Caco-2 (cell line): Measurements from ENCODE around the gene IQCN. TPM values are rescaled to one million over a fixed set of nuclear protein-coding genes. Genes with fewer than 3 reads are reported as not detected.

ENCODE experiments used
- BruUV-seq: library from RNA; stranded (reverse); fragments of 400-500 nt; replicated peaks from 2 replicates; lab custom pipeline; 2021; lab: Mats Ljungman, UMichigan
- CTCF ChIA-PET: fragments of 300-600 bp; sonication (Branson Sonifier 250); formaldehyde crosslinking; loops from one replicate; lab custom pipeline; 2022; ENCODE audit warnings: antibody characterized with exemption; lab: Charles Lee
- POLR2A ChIA-PET: fragments of 300-600 bp; sonication (Branson Sonifier 250); formaldehyde crosslinking; loops from one replicate; lab custom pipeline; 2022; ENCODE audit warnings: antibody characterized with exemption; lab: Charles Lee
- DNase-seq, 2 experiments: peaks; one replicate each; pipeline versions ENCODE4 v3.0.0 to v3.0.0-alpha.2; 2020 to 2022
- H3K27me3 ChIP-seq: replicated peaks from 2 replicates; pipeline ENCODE4 v1.6.0; 2011; ENCODE audit warnings: low read length; ENCODE audit not compliant: control insufficient read depth, insufficient read depth
- H3K36me3 ChIP-seq: 2 replicates; pipeline ENCODE4 v1.5.1; 2011; ENCODE audit warnings: low read length; ENCODE audit not compliant: control insufficient read depth, insufficient read depth
- H3K4me1 ChIP-seq: fragments of 250-450 bp; sonication (Bioruptor Pico); 2 replicates; pipeline ENCODE4 v1.5.1; 2020; ENCODE audit warnings: mild to moderate bottlenecking
- H3K4me3 ChIP-seq: 2 replicates; pipeline ENCODE4 v1.5.1; 2011; ENCODE audit warnings: low read depth, mild to moderate bottlenecking, control low read depth, low read length
- H3K9me3 ChIP-seq: fragments of 250-450 bp; sonication (Bioruptor Pico); 2 replicates; pipeline ENCODE4 v1.5.1; 2020; ENCODE audit warnings: mild to moderate bottlenecking, moderate library complexity
- H3K27ac Mint-ChIP-seq: one replicate; pipeline ENCODE4 v1.8.0; 2022; ENCODE audit warnings: mixed read lengths; ENCODE audit not compliant: unreplicated experiment
- H3K27me3 Mint-ChIP-seq: one replicate; pipeline ENCODE4 v1.8.0; 2022; ENCODE audit warnings: mixed read lengths; ENCODE audit not compliant: insufficient read depth, unreplicated experiment
- H3K36me3 Mint-ChIP-seq: one replicate; pipeline ENCODE4 v1.8.0; 2022; ENCODE audit warnings: mild to moderate bottlenecking, mixed read lengths; ENCODE audit not compliant: insufficient read depth, unreplicated experiment
- H3K4me1 Mint-ChIP-seq: one replicate; pipeline ENCODE4 v1.8.0; 2022; ENCODE audit warnings: low read depth, mixed read lengths; ENCODE audit not compliant: unreplicated experiment
- H3K4me3 Mint-ChIP-seq: one replicate; pipeline ENCODE4 v1.8.0; 2022; ENCODE audit warnings: mild to moderate bottlenecking, moderate library complexity, mixed read lengths; ENCODE audit not compliant: unreplicated experiment
- H3K9me3 Mint-ChIP-seq: one replicate; pipeline ENCODE4 v1.8.0; 2022; ENCODE audit warnings: mixed read lengths; ENCODE audit not compliant: unreplicated experiment
- intact Hi-C: fragments of 100-400 bp; cut with micrococcal nuclease; formaldehyde crosslinking; loops from one replicate; pipeline ENCODE4 v1.10.0; 2022; ENCODE audit not compliant: unreplicated experiment
- total RNA-seq: library from RNA; stranded (reverse); gene quantifications from 2 replicates; pipeline ENCODE4 v1.2.3, GENCODE V29; 2022
- TF ChIP-seq, protein P1 (sequence below), 2 experiments: fragments of 200-600 bp in 1 of 2; IDR thresholded peaks; 1 replicate in 1 of 2; 2 replicates in 1 of 2; pipeline versions ENCODE4 v1.5.1 to v1.8.0; 2011 to 2022; ENCODE audit warnings: antibody characterized with exemption in 1 of 2, control low read depth in 1 of 2, inconsistent platforms in 1 of 2, low read depth in 1 of 2, low read length in 1 of 2, mild to moderate bottlenecking in 1 of 2, moderate library complexity in 1 of 2; ENCODE audit not compliant: insufficient read depth in 1 of 2, severe bottlenecking in 1 of 2, unreplicated experiment in 1 of 2

Gene IQCN
- total RNA-seq, 1 experiment from 2014 or later, result 2.1 TPM

DNA sequence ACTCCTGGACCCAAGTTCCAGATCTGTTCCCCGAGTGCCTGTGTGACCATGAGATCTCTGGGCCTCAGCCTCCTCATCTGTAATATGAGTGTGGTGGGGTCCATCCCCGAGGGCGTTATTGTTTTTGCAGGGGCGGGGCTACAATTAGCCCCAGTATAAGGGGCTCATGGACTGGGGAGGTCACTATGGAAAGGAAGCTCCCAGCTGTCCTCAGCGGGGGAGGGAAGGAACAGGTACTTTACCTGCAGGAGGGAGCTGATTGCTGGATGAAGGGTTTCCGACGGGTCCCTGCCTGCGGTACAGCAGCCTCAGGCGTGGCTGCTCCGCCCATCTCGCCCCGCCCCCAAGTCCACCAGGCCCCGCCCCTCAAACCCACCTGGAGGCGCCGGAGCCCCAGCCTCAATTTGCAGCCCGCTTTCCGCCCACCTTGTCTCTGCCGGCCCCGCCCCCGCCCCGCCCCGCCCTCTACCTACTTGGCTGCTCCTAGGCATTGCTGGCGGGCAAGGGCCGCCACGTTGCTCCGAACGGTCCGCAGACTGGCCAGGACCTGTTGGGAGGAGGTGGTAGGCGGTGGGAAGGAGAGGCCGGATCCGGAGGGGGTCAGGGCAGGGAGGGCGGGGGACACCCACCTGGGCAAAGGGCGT is 53.5 kb downstream of the IQCN start:
- H3K9me3 Mint-ChIP-seq, result no peaks in the 10 kb centered on the region
- TF ChIP-seq, protein P1, sequence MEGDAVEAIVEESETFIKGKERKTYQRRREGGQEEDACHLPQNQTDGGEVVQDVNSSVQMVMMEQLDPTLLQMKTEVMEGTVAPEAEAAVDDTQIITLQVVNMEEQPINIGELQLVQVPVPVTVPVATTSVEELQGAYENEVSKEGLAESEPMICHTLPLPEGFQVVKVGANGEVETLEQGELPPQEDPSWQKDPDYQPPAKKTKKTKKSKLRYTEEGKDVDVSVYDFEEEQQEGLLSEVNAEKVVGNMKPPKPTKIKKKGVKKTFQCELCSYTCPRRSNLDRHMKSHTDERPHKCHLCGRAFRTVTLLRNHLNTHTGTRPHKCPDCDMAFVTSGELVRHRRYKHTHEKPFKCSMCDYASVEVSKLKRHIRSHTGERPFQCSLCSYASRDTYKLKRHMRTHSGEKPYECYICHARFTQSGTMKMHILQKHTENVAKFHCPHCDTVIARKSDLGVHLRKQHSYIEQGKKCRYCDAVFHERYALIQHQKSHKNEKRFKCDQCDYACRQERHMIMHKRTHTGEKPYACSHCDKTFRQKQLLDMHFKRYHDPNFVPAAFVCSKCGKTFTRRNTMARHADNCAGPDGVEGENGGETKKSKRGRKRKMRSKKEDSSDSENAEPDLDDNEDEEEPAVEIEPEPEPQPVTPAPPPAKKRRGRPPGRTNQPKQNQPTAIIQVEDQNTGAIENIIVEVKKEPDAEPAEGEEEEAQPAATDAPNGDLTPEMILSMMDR (IDR thresholded peaks at IDR 0.05; ENCODE audit: insufficient read depth in 1 of 2, low read depth in 1 of 2, low read length in 1 of 2, severe bottlenecking in 1 of 2, unreplicated experiment in 1 of 2), result no peak
- ChIA-PET POLR2A (interaction anchor here (0.6 kb wide), 1 partner anchor 38 kb away, joined by 5 read pairs; no protein-coding TSS in a partner anchor), CTCF (interaction anchor here (1.4 to 1.6 kb wide), 2 partner anchors 11 to 108 kb away, joined by 3 to 5 read pairs; no protein-coding TSS in a partner anchor)
- peaks cover 26% of the 10 kb centered on the region for H3K36me3 Mint-ChIP-seq
- peak overlapping the region; percentile 9; the same call in 1 of the 2 replicates for H3K4me3 ChIP-seq
- no peaks in the 10 kb centered on the region for H3K27me3 ChIP-seq
- peaks cover 7% of the 10 kb centered on the region for H3K4me1 Mint-ChIP-seq
- H3K27ac Mint-ChIP-seq, result no peak overlapping the region
- intact Hi-C loops, result no loop called here
- no peaks in the 10 kb centered on the region for H3K9me3 ChIP-seq
- H3K4me1 ChIP-seq, result 0 out of 2 replicates have a peak, but pooled peaks cover 5% of the 10 kb centered on the region
- no peaks in the 10 kb centered on the region for H3K36me3 ChIP-seq
- DNase-seq, result peak; percentile 67 to 69
- no peaks in the 10 kb centered on the region for H3K27me3 Mint-ChIP-seq
- H3K4me3 Mint-ChIP-seq, result peak overlapping the region; percentile 49
- BruUV-seq, result no TSS peak

DNA sequence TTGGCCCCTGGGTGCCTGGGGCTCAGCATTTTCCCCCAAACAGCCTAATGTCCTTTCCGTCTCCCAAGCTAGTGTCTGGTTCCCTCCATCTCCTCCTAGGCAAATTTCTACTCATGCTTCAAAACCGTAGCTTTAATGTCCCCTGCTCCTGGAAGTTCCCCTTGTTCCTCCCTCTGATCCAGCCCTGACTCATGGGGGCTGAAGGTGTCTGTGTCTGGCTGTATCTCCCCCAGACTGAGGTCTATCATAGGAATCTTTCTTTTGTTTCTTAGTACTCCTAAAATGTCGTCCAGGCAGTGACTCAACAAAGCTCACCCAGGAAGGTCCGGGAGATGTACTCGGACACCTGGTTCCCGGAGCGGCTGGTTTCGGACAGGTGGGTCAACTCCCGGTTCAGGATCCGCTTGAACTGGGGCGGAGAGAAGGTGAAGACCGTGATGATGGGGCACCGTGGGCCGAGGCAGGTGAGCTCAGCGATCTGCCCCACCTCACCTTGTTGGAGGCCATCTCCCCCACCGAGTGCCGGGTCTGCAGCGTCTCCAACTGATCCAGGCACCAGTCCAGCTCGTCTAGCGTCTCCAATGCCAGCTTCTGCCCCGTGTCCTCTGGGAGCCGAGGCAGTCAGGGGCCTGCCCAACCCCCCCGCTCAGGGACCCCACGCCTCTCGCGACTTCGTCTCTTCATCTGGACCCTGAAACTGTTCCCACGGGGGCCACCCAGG is 54.2 kb downstream of the IQCN start:
- no peaks in the 10 kb centered on the region for H3K36me3 ChIP-seq
- 0 out of 2 replicates have a peak, but pooled peaks cover 3% of the 10 kb centered on the region for H3K4me1 ChIP-seq
- BruUV-seq, result no TSS peak
- peaks cover 26% of the 10 kb centered on the region for H3K36me3 Mint-ChIP-seq
- peaks cover 4% of the 10 kb centered on the region for H3K4me1 Mint-ChIP-seq
- H3K27me3 ChIP-seq, result no peaks in the 10 kb centered on the region
- POLR2A ChIA-PET, result interaction anchor here (0.6 kb wide), 1 partner anchor 265 kb away, joined by 6 read pairs; no protein-coding TSS in a partner anchor
- no peaks in the 10 kb centered on the region for H3K27me3 Mint-ChIP-seq
- CTCF ChIA-PET, result interaction anchor here (1.4 to 1.6 kb wide), 3 partner anchors 10 to 107 kb away, joined by 3 to 5 read pairs (median 5); no protein-coding TSS in a partner anchor
- no peak overlapping the region for H3K4me3 Mint-ChIP-seq
- H3K9me3 Mint-ChIP-seq, result no peaks in the 10 kb centered on the region
- intact Hi-C loops, result no loop called here
- no peak overlapping the region for H3K27ac Mint-ChIP-seq
- TF ChIP-seq, protein P1 (IDR thresholded peaks at IDR 0.05; ENCODE audit: insufficient read depth in 1 of 2, low read depth in 1 of 2, low read length in 1 of 2, severe bottlenecking in 1 of 2, unreplicated experiment in 1 of 2), result no peak
- no peak overlapping the region for H3K4me3 ChIP-seq
- no peak for DNase-seq
- no peaks in the 10 kb centered on the region for H3K9me3 ChIP-seq

DNA sequence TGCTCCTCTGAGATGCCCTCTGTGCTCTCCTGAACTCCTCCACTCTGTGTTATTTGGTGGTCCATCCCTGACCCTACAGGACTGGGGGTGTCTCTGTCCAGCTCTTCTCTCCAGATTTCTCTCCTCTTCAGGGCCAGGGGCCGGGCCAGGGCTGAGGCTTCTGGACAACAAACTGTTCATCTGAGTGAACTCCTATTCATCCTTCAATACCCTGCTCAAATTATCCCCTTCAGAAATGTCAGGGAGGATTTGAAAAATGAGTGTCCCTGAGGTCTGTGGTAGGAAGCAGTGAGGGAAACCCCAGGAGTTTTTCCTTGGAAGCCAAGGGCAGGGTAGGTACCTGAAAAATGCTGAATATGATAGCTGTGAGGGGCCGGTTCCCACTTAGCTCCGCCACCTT is 55.7 kb downstream of the IQCN start:
- Histone ChIP-seq H3K27me3 (no peaks in the 10 kb centered on the region), H3K9me3 (no peaks in the 10 kb centered on the region), H3K36me3 (no peaks in the 10 kb centered on the region), H3K4me3 (no peak overlapping the region), H3K4me1 (no peaks in the 10 kb centered on the region)
- CTCF ChIA-PET, result interaction anchor here (1.6 kb wide), 1 partner anchor 10 kb away, joined by 5 read pairs; no protein-coding TSS in a partner anchor
- intact Hi-C loops, result no loop called here
- DNase-seq, result no peak
- no TSS peak for BruUV-seq
- Mint-ChIP-seq H3K9me3 (no peaks in the 10 kb centered on the region), H3K27ac (no peak overlapping the region), H3K36me3 (peaks cover 12% of the 10 kb centered on the region), H3K4me3 (no peak overlapping the region), H3K4me1 (peaks cover 4% of the 10 kb centered on the region), H3K27me3 (no peaks in the 10 kb centered on the region)
- POLR2A ChIA-PET, result no interaction called here
- TF ChIP-seq, protein P1 (IDR thresholded peaks at IDR 0.05; ENCODE audit: insufficient read depth in 1 of 2, low read depth in 1 of 2, low read length in 1 of 2, severe bottlenecking in 1 of 2, unreplicated experiment in 1 of 2), result no peak
